Measurements from ENCODE around the gene TMEM42. TPM values are rescaled to one million over a fixed set of nuclear protein-coding genes. Genes with fewer than 3 reads are reported as not detected.

The TMEM42 gene
- total and polyA plus RNA-seq, 2 experiments from 2014 or later: 7.4 to 13.3 TPM

GRCh38 chr3:44877333-44877732 is 15.6 kb downstream of the TMEM42 start:
- Histone ChIP-seq H3K36me3 (ENCODE audit: insufficient read depth) (no peaks in the 10 kb centered on the region), H3K4me2 (no peak overlapping the region), H4K20me1 (replicated peaks; ENCODE audit: insufficient read depth) (no peaks in the 10 kb centered on the region), H3K9me2 (ENCODE audit: insufficient read depth) (no peaks in the 10 kb centered on the region), H2AFZ (no peak overlapping the region), H3F3A (replicated peaks; ENCODE audit: low read depth) (no peaks in the 10 kb centered on the region), H3K4me3 (no peak overlapping the region), H3K4me1 (ENCODE audit: insufficient read depth) (no peaks in the 10 kb centered on the region), H3K27ac (ENCODE audit: low read depth) (no peak overlapping the region), H3K79me2 (replicated peaks; ENCODE audit: insufficient read depth) (no peaks in the 10 kb centered on the region), H3K27me3 (ENCODE audit: insufficient read depth) (no peaks in the 10 kb centered on the region)
- no peaks in the 10 kb centered on the region; the same call in 2 of the 3 replicates for H3K9me3 Mint-ChIP-seq
- H3K27me3 Mint-ChIP-seq (ENCODE audit: insufficient read depth, low read depth, poor library complexity): peaks cover 2% of the 10 kb centered on the region
- no peak overlapping the region for H3K4me3 Mint-ChIP-seq
- no peak for TF ChIP-seq ZNF462 (CRISPR knock-in tag; IDR thresholded peaks at IDR 0.05)
- no peak for TF ChIP-seq ETS1 (IDR thresholded peaks at IDR 0.05)
- TF ChIP-seq CTCF (conservative IDR thresholded peaks at IDR 0.05; ENCODE audit: low read depth in 2 of 2): no peak
- no peak for TF ChIP-seq NANOG (IDR thresholded peaks at IDR 0.05; ENCODE audit: borderline replicate concordance)
- no peak for TF ChIP-seq ZNF331 (CRISPR knock-in tag; IDR thresholded peaks at IDR 0.05; ENCODE audit: low read depth)
- no peak for TF ChIP-seq POLR2AphosphoS5 (IDR thresholded peaks at IDR 0.05; ENCODE audit: low read depth)
- TF ChIP-seq REST (IDR thresholded peaks at IDR 0.05; ENCODE audit: unreplicated experiment): no peak
- TF ChIP-seq JUNB (IDR thresholded peaks at IDR 0.05; ENCODE audit: unreplicated experiment): no peak
- no peak for TF ChIP-seq CREB1 (CRISPR knock-in tag; IDR thresholded peaks at IDR 0.05; ENCODE audit: low read depth)
- TF ChIP-seq EZH2phosphoT487 (IDR thresholded peaks at IDR 0.05; ENCODE audit: unreplicated experiment): no peak
- no peak for TF ChIP-seq EZH2 (IDR thresholded peaks at IDR 0.05; ENCODE audit: low read depth, unreplicated experiment)
- no peak for TF ChIP-seq STAT1 (IDR thresholded peaks at IDR 0.05; ENCODE audit: unreplicated experiment)
- TF ChIP-seq ZNF114 (CRISPR knock-in tag; IDR thresholded peaks at IDR 0.05): no peak
- H3K4me1 Mint-ChIP-seq: peaks cover 2% of the 10 kb centered on the region; the same call in 2 of the 3 replicates
- H3K36me3 Mint-ChIP-seq (ENCODE audit: low read depth): no peaks in the 10 kb centered on the region
- no peak for DNase-seq (ENCODE audit: low spot score)
- no peak for ATAC-seq
- H3K27ac Mint-ChIP-seq: no peak overlapping the region

All from GM23338 (cell line).